HG02973 (cell line): ENCODE measurements around the gene TBC1D17.

Source experiments
- ATAC-seq: cut with Tn5 transposase; IDR thresholded peaks from one replicate; pipeline ENCODE4 v1.9.1; 2021; ENCODE audit warnings: moderate library complexity; ENCODE audit not compliant: unreplicated experiment

TBC1D17 gene

DNA sequence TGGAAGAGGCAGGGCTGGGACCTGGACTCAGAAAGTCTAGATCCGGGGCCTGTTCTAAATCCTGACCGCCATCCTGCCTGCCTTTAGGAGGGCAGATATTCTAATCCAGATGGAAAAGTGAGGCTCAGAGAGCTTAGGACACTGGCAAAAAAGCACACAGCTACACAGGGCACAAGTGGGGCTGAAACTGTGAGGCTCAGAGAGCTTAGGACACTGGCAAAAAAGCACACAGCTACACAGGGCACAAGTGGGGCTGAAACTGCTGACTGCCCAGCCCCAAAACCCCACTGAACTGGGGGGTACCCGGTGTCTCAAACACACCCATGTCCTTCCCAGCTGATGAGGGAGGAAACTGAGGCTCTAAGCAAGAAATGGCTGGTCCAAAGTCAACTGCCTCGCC, 2.3 kb upstream of the TBC1D17 start:
- ATAC-seq, result no peak

DNA sequence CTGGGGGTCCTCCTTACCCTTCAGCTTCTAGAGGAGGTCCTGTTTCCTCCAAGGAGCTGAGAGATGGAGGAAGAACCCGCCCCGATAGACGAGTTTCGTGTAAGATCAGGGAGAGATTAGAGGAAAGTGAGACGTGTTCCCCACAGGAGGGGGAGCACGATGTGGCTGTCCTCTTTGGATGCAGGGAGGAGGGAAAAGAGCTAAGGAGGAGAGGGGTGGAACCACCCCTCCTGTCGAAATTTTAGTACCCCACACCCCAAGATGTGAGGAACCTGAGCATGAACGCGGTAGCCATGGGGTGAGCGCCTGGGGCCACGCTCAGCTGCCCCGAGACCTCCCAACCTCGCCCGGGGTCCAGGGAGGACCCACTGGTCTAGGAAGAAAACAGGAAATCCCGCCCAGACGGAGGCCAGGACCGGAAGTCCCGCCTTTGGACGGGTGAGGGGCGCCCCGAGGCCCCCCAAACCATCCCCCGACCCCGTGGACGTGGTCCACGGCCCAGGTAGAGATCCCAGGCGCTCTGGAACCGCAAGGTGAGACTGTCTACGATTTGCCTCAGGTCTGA, 1.6 kb upstream of the TBC1D17 start:
- no peak for ATAC-seq

DNA sequence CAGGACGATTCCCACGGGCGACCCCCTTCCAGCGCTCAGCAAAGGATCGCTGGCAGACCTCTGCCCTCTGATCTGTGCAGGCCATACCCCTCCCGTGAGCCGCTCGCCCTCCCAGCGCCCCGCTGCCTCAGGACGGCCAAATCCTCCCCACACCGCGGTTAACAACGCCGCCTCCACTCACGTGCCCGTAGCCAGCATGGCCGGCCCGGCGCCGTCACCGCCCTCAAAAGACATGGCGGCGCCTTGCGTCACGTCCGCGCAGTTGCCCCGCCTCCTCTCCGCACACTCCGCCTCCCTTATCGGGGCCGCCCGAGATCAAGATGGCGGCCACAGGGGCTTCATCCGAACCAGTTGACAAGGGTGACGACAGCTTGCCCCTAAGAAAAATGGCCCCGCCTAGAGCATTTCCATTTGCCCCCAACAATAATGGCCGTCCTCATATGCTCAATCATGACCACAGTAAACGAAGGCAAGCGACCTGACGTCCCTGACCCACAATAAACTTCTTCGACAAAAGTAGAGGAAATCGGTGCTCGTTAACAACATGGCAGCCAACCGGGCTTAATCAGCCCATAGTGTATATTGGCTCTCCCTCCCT, 981 bp upstream of the TBC1D17 start:
- ATAC-seq, result peak; percentile 44

DNA sequence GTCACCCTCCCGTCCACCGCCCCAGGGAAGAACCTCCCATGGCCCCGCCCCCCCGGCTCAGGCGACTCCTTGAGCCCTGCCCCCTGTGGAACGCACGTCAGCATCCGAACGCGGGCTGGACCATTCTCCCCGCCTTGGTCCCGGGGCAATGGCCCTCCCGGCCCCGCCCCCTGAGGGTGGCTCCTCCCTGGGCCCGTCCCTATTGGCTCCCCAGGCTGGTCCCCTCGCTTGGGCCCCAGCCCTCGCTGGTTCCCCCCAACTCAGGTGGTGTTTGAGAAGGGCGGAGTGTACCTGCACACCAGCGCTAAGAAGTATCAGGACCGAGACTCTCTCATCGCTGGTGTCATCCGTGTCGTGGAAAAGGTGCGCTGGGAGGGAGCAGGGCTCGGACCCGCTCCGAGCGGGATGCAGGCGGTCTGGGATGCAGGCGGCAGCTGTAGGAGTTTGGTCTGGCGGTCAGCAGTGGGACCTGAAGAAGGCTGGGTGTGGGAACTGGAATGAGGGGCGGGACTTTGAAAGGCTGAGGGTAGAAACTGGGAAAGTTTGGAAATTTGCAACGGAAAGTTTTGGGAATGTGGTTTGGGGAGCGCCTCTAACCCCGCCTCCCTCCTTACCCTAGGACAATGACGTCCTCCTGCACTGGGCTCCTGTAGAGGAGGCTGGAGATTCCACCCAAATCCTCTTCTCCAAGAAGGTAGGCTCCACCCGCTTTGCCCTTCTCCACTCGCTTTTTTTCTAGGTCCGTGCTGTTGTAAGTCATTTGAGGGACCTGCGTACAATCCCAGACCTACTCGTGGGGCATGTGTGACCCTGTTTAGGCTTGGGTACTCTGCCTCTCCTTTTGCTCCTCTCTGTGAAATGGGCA, 609 bp downstream of the TBC1D17 start:
- peak; percentile 38 for ATAC-seq

DNA sequence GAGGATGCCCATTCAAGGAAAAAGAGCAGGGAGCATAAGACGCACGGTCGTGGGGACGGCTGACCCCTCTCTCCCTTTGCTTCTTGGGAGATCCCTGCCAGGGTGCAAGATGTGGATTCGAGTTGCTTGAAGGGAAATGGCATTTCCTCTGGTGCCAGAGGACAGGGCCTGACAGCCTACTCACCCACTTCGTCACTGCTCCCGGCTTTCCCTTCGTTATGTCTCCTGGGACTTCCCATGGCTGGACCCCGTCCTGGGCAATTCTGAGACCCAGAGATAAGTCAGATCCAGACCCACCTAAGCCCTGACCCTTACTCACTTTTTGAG, 1.2 kb downstream of the TBC1D17 start:
- ATAC-seq, result no peak

DNA sequence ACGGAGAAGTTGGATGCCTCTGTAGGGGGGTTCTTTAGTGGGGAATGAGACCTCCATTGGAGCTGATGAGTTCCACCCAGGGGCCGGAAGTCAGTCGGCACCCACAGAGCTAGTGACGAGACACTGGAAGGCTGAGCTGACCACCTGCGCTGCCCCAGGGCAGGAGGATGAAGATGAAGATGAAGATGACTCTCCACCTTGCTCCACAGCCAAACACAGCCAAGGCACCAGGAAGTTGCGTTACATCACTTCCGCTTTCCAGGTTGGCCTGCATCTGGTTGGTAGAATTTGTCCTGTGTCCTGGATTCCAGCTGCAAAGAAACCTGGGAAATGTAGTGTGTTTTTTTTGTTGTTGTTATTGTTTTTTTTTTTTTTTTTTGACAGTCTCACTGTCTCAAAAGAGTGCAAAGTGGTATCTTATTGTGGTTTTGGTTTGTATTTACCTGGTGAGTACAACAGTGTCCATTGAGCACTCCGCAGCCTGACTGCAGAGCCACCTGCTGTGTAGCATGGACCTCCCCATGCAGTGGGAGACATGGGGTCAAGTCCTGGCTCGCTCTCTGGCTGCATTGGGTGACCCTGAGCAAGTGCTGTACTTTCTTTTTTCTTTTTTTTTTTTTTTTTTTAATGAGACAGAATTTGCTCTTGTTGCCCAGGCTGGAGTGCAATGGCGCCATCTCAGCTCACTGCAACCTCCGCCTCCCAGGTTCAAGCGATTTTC, 1.9 kb downstream of the TBC1D17 start:
- no peak for ATAC-seq

DNA sequence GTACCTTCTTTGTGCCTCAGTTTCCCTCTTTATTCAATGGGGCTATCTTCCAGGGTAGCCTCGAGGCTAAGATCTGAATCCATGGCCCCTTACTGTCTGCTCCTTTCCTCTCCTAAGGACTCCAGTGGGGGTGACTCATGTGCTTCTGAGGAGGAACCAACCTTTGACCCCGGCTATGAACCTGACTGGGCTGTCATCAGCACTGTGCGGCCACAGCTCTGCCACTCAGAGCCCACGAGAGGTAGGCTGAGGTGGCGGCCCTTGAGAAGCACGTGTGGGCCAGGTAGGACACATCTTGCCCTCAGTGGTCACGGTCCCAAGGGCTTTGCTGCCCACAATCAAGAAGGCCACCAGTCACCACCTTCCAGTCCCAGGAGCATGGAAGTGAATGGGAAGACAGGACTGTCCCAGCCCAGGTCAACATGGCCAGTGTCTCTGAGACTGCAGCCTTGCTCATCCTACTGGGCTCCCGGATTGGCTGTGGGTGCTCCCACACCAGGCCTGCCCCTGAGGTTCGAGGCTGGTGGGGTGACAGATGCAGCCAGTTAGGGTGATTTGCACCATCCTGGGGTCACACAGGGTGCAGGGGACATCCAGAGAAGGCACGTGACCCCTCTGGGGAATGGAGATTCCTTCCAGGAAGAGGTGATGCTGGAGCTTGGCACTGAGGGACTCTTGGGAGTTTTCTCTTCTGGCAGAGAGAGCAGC, 2.8 kb downstream of the TBC1D17 start:
- no peak for ATAC-seq

DNA sequence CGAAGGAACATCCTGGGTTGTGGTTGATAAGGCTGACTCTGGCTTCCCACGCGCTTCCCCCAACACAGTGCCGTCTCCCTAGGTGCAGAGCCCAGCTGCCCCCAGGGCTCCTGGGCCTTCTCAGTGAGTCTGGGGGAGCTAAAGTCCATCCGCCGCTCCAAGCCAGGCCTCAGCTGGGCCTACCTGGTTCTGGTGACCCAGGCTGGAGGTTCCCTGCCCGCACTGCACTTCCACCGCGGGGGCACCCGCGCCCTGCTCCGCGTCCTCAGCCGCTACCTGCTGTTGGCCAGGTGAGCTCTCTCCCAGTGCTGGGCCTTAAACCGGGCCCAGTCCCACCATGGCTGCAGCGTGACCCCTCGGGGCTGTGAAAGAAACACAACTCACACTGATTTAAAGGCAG, 3.7 kb downstream of the TBC1D17 start:
- ATAC-seq, result no peak

DNA sequence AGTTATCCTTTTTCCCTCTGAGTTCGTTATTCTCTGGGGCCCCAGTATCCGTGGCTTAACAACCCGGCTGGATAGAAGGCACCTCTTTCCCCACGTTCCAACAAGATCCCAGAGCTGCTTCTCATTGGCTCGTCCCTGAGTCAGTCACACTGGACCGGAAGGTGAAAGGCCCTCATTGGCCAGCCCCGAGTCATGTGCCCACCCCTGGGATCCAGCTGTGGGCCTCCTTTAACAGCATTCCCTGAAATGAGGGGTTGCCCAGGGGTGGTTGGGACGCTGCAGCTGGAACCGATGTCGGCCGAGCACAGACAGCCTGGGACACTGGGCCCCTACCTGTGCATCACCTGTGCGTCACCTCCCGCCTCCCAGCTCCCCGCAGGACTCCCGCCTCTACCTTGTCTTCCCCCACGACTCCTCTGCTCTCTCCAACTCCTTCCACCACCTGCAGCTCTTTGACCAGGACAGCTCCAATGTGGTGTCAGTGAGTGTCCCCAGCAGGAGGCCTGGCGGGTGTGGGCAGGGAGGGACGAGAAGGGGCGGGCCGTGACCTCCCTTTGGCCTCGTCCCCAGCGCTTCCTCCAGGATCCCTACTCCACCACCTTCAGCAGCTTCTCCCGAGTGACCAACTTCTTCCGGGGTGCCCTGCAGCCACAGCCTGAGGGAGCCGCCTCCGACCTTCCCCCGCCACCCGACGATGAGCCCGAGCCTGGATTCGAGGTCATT, 4.3 kb downstream of the TBC1D17 start:
- no peak for ATAC-seq

DNA sequence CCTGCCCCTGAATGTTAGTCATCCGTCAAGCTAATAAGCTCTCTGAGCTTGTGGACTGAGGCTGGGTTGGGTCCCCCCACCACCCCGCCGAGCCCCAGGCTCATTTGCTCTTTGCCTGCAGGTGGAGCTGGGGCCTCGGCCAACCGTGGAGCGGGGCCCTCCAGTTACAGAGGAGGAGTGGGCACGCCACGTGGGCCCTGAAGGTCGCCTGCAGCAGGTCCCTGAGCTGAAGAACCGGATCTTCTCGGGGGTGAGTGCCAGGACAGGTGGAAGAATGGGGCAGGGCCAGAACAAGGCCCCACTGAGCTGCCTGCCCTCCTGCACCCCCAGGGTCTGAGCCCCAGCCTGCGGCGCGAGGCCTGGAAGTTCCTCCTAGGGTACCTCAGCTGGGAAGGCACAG, 5.1 kb downstream of the TBC1D17 start:
- ATAC-seq, result no peak

DNA sequence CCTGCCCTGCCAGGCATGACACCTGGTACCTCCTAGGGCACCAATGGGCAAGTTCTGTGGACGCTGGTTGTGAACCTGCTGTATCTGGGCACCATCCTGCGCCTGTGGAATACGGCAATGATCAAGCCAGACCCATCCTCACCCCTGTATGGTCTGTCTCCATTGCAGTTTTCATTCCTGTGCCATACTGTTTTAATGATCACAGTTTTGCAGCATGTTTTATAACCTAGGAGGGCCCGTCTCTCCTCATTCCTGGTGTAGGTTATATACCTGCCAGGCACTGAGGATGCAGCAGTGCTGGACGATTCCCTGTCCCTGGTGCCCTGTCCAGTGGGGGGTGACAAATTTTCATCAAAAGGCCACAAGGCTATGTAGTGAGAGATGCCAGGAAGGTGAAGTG, 5.6 kb downstream of the TBC1D17 start:
- ATAC-seq, result no peak

DNA sequence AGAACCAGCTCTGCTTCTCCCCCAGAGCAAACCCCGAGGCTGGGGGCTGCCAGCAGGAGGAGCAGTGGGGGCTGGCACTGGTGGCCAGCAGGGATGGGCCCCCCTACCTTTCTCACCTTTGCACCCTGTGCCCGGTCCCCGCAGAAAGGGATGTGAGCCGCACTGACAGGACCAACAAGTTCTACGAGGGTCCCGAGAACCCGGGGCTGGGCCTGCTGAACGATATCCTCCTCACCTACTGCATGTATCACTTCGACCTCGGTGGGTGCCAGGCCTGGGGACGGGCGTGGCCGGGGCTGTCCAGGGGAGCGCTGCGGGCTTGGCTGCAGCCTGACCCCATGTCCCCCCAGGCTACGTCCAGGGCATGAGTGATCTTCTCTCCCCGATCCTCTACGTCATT, 6.6 kb downstream of the TBC1D17 start:
- no peak for ATAC-seq

DNA sequence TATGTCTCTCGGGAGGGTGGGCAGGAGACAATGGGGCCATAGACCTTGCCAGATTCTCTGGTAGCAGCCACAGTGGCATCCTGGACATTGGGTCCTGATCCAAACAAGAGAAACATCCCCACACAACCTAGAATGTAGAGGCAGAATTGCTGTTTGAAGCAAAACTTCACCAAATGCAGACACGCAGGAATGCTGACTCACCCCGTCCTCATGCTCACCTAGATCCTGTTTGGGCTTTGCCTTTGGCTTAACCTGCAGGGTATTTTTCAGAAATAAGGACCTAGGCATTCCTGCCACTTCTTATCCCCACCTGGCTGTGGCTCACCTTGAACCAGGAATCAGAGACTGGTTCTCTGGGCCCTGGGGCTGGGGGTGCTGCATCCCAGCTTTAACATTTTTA, 7.3 kb downstream of the TBC1D17 start:
- ATAC-seq, result no peak

DNA sequence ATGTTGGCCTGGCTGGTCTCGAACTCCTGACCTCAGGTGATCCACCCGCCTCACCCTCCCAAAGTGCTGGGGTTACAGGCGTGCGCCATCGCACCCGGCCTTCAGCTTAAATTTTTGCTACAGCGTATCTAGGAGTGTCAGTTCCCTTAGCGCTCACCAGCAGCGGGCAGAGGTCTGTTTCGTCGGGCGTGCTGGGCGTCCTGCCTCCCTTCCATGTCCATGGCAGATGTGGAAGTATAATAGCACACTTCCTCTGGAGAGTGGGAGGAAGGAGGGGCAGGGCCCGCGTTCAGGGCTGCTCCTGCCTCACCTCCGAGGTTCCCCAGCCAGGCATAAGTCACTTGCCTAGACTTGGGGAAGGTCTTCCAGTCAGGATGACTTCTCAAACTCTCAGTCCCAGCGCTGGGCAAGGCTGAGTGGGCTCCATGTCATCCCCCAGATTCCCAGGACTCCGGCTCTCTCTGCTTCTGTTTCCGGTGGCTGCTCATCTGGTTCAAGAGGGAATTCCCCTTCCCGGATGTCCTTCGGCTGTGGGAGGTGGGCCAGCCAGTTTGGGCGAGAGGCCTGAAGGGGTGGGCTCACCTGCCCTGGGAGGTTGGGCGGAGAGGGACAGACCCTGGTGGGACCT, 9.6 kb downstream of the TBC1D17 start:
- no peak for ATAC-seq

DNA sequence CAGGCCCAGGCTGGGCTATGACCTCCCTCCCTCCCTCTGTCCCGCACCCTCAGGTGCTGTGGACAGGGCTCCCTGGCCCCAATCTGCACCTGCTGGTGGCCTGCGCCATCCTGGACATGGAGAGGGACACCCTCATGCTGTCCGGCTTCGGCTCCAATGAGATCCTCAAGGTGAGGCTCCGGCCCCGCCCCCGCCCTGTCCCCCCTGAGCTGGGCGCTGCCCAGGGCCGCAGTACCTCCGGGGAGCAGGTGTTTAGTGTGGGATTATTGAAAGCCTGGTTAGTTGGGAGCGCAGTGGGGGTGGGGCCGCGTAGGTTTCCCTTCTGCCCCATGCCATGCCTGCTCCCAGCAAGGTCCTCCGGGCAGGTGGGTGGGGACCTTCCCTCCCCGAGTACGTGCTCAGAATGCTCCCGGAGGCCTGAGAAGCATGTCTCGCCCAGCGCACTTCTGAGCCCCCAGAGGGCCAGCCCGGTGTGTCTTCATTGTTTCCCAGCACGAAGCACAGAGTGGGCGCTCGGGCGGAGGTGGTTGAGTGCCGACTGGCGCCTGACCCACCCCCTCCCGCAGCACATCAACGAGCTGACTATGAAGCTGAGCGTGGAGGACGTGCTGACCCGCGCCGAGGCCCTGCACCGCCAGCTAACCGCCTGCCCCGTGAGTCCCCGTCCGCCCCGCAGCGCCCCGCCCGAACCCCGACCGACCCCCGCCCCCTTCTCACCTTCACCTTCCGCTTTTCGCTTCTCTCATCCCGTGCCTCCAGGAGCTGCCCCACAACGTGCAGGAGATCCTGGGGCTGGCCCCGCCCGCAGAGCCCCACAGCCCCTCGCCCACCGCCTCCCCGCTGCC, 10.4 kb downstream of the TBC1D17 start:
- no peak for ATAC-seq

DNA sequence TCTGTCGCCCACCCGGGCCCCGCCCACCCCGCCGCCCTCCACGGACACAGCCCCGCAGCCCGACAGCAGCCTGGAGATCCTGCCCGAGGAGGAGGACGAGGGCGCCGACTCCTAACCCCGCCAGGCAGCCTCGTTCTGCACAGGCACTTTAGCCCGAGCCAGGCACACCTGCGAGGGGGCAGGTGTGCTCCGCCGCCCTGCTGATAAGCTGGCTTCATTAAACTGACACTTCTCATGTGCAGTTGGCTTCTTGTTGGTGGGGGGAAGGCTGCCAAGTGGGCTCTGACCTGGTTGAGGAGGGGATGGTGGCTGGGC, 11.0 kb downstream of the TBC1D17 start:
- ATAC-seq, result no peak

DNA sequence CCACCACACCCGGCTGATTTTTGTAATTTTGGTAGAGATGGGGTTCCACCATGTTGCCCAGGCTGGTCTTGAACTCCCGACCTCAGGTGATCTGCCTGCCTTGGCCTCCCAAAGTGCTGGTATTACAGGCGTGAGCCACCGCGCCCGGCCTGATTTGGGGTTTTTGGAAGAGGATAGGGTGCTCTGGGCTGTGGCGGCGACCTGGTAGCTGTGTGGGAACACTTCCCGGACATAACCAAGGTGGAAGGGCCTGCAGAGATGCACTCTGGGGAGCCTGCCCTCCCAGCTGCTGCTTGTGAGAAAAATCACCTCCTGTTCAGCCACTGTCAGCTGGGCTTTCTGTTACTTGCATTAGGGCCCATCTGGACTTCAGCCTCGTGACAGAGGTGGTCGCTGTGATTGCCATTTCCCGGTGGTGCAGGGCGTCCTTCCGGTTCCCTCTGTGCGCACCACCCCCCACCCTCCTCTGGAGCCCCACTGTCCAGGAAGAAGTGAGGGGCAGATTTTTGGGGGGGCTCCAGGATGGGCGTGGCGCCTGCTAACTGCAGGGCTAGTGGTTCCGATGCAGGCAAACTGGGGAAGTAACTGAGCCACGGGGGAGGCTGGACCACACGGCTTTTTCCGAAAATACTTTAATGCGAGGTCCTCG, 11.7 kb downstream of the TBC1D17 start:
- ATAC-seq, result no peak

DNA sequence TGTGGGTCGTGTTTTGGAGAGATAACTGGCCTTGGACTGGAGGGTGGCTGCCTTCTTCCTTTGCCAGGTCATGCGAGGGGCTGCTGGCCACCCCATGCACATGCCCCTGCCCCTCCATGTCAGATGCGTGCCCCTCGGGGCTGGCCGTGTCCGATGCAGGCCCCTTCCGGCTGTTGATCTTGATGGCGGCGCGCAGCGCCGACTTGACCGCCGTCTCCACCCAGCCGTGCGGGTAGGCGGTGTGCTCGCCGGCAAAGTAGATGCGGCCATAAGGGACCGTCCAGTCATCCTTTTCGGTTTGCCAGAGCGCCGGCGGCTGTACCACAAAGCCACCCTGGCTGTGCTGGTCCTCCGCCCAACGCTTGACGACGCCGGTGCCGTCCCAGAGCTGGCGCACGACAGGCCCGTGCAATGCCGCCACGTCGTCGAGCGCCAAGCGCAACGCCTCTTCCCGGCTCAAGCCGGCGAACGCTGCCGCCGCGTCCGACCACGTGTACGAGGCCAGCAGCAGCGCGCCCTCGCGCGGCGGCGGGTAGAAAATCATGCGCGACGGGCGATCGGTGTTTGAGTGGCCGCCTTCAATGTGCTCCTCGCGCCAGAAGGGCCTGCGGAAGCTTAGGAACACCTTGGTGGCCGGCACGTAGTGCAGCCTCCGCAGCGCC, 12.3 kb downstream of the TBC1D17 start:
- no peak for ATAC-seq
